Tibial nerve (tissue), 4 donors: Measurements from ENCODE around the gene SAMD14.

Experiments used
- CTCF ChIP-seq, 5 experiments: fragments of 200-600 bp in 3 of 5; fragments of 450-650 bp in 2 of 5; sonication (generic) in 3 of 5; IDR thresholded peaks; one replicate each; pipeline ENCODE4 v1.5.1; 2016 to 2019; ENCODE audit warnings: antibody characterized with exemption in 5 of 5, mild to moderate bottlenecking in 3 of 5, moderate library complexity in 2 of 5
- EP300 ChIP-seq, 2 donors: sonication (generic); formaldehyde crosslinking; IDR thresholded peaks; one replicate each; pipeline ENCODE4 v1.6.1; 2017; ENCODE audit warnings: antibody characterized with exemption in 2 of 2, mild to moderate bottlenecking in 1 of 2

GRCh38 chr17:50062293-50063243 is 67.4 kb downstream of the SAMD14 start:
- TF ChIP-seq EP300 (IDR thresholded peaks at IDR 0.05), result no peak
- TF ChIP-seq CTCF (IDR thresholded peaks at IDR 0.05), result no peak
